Measurements from ENCODE around the gene EXOSC10. TPM values are rescaled to one million over a fixed set of nuclear protein-coding genes. Genes with fewer than 3 reads are reported as not detected.

Gene EXOSC10
- polyA plus RNA-seq, 1 donor (not counting 4 experiments of a cell fraction or from before 2014, with no cell fraction given), result 61.2 TPM

DNA sequence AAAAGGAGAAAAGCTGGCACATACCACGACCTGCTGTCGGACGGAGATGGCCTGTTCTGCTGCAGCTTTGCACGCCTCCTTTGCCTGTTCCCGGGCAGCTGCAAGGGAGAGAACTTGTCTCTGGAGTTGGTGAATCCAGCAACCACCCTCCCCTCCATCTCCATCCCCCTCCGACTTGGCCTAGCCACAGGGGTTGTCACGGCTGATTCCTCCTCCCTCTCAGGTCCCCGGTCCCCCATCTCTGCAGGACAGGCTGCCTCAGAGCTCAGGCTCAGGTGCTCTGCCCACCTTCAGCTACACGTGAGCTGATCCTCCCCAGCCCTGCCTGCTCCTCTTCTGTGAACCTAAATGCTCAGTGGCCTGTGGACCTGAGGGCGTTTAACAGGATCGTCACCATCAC lies 28.8 kb downstream of the EXOSC10 start:
- Histone ChIP-seq H3K4me1 (ENCODE audit: control insufficient read depth, extremely low read depth, insufficient read depth, low read length) (no peaks in the 10 kb centered on the region), H2AFZ (ENCODE audit: control insufficient read depth, low read length) (no peak overlapping the region), H3K9ac (ENCODE audit: control insufficient read depth, extremely low read depth, insufficient read depth, low read length) (no peak overlapping the region), H3K4me2 (ENCODE audit: control insufficient read depth, extremely low read depth, insufficient read depth, low read depth, low read length) (no peak overlapping the region), H4K20me1 (ENCODE audit: control insufficient read depth, extremely low read depth, insufficient read depth, low read length) (no peaks in the 10 kb centered on the region), H3K9me3 (ENCODE audit: control insufficient read depth, low read depth, low read length) (no peaks in the 10 kb centered on the region), H3K79me2 (ENCODE audit: control insufficient read depth, insufficient read depth, low read length) (no peaks in the 10 kb centered on the region), H3K36me3 (ENCODE audit: control insufficient read depth in 2 of 2, extremely low read depth in 1 of 2, insufficient read depth in 2 of 2, low read length in 2 of 2) (peaks cover 46 to 70% of the 10 kb centered on the region in 2 experiments), H3K4me3 (ENCODE audit: control insufficient read depth in 2 of 3, extremely low read depth in 1 of 3, insufficient read depth in 2 of 3, low read depth in 1 of 3, low read length in 3 of 3) (no peak overlapping the region), H3K9me1 (ENCODE audit: control insufficient read depth, extremely low read depth, insufficient read depth, low read length) (no peaks in the 10 kb centered on the region), H3K27ac (ENCODE audit: control insufficient read depth, insufficient read depth, low read length) (no peak overlapping the region), H3K27me3 (ENCODE audit: control insufficient read depth, extremely low read depth, insufficient read depth, low read length) (no peaks in the 10 kb centered on the region)
- DNase-seq (ENCODE audit: low read depth, low spot score), result no peak
- dilution Hi-C loops (cut with MboI; ENCODE audit: extremely low pct_ligation_motif_present, low sequenced_read_pairs), result no loop called here
- no peak for FAIRE-seq
- TF ChIP-seq CTCF (optimal IDR thresholded peaks at IDR 0.05 in 1 of 3, IDR thresholded peaks at IDR 0.05 in 1 of 3, conservative IDR thresholded peaks at IDR 0.05 in 1 of 3; ENCODE audit: extremely low read depth in 1 of 3, insufficient read depth in 2 of 3, low read length in 3 of 3), result no peak
- TF ChIP-seq EZH2 (IDR thresholded peaks at IDR 0.05; ENCODE audit: low read length), result no peak

GRCh38 chr1:11068600-11069473 lies 30.8 kb downstream of the EXOSC10 start:
- peaks cover 44 to 57% of the 10 kb centered on the region in 2 experiments for H3K36me3 ChIP-seq (ENCODE audit: control insufficient read depth in 2 of 2, extremely low read depth in 1 of 2, insufficient read depth in 2 of 2, low read length in 2 of 2)
- no peak overlapping the region for H3K4me3 ChIP-seq (ENCODE audit: control insufficient read depth in 2 of 3, extremely low read depth in 1 of 3, insufficient read depth in 2 of 3, low read depth in 1 of 3, low read length in 3 of 3)
- H3K9ac ChIP-seq (ENCODE audit: control insufficient read depth, extremely low read depth, insufficient read depth, low read length), result no peak overlapping the region
- H3K4me1 ChIP-seq (ENCODE audit: control insufficient read depth, extremely low read depth, insufficient read depth, low read length), result no peaks in the 10 kb centered on the region
- no peak for FAIRE-seq
- no peak for DNase-seq (ENCODE audit: low read depth, low spot score)
- no peaks in the 10 kb centered on the region for H3K79me2 ChIP-seq (ENCODE audit: control insufficient read depth, insufficient read depth, low read length)
- no peaks in the 10 kb centered on the region for H3K27me3 ChIP-seq (ENCODE audit: control insufficient read depth, extremely low read depth, insufficient read depth, low read length)
- no peaks in the 10 kb centered on the region for H3K9me3 ChIP-seq (ENCODE audit: control insufficient read depth, low read depth, low read length)
- H4K20me1 ChIP-seq (ENCODE audit: control insufficient read depth, extremely low read depth, insufficient read depth, low read length), result no peaks in the 10 kb centered on the region
- H3K4me2 ChIP-seq (ENCODE audit: control insufficient read depth, extremely low read depth, insufficient read depth, low read depth, low read length), result no peak overlapping the region
- dilution Hi-C loops (cut with MboI; ENCODE audit: extremely low pct_ligation_motif_present, low sequenced_read_pairs), result no loop called here
- TF ChIP-seq EZH2 (IDR thresholded peaks at IDR 0.05; ENCODE audit: low read length) (no peak), CTCF (optimal IDR thresholded peaks at IDR 0.05 in 1 of 3, IDR thresholded peaks at IDR 0.05 in 1 of 3, conservative IDR thresholded peaks at IDR 0.05 in 1 of 3; ENCODE audit: extremely low read depth in 1 of 3, insufficient read depth in 2 of 3, low read length in 3 of 3) (no peak)
- H3K27ac ChIP-seq (ENCODE audit: control insufficient read depth, insufficient read depth, low read length), result no peak overlapping the region
- H2AFZ ChIP-seq (ENCODE audit: control insufficient read depth, low read length), result no peak overlapping the region
- H3K9me1 ChIP-seq (ENCODE audit: control insufficient read depth, extremely low read depth, insufficient read depth, low read length), result no peaks in the 10 kb centered on the region

Data from keratinocyte (primary cell).